ENCODE data around the gene OST4.
"Not testable (repeated sequence)": the region's sequence is repeated elsewhere in the genome, so short reads cannot be mapped to it uniquely, and the experiment has no call there.

Gene OST4

DNA sequence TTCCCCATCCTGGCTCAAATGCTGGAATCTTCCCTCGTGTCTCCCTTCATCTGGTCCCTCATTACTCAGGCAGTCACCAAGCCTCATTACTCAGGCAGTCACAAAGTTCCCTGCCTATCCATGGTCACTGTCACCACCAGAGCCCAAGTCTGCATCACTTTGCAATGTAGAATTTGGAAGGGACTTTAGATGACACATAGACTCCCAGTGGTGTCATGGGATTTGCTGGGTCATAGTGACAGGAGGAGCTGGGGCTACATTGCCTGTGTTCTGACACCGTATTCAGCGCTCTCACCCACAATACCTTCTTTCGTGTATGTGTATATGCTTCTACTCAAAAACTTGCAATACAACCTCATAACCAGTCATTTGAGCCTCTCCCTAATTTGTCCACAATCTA is 4.9 kb upstream of the OST4 start:
- Histone ChIP-seq H3K27me3 (ENCODE audit: insufficient read depth, low read length, poor library complexity, severe bottlenecking) (no peaks in the 10 kb centered on the region), H3F3A (ENCODE audit: low read depth) (no peaks in the 10 kb centered on the region), H3K9me2 (replicated peaks; ENCODE audit: low read depth, low read length) (no peaks in the 10 kb centered on the region), H3K79me2 (ENCODE audit: insufficient read depth, low read length) (peaks cover 1% of the 10 kb centered on the region; the same call in 1 of the 2 replicates), H3K4me3 (ENCODE audit: low read length, poor library complexity, severe bottlenecking) (no peak overlapping the region), H3K9ac (ENCODE audit: low read depth, low read length, poor library complexity, severe bottlenecking) (no peak overlapping the region), H3K36me3 (ENCODE audit: insufficient read depth, low read length) (no peaks in the 10 kb centered on the region), H4K20me1 (ENCODE audit: insufficient read depth, low read length, poor library complexity, severe bottlenecking) (no peaks in the 10 kb centered on the region), H3K4me2 (ENCODE audit: low read depth, low read length, poor library complexity, severe bottlenecking) (no peak overlapping the region), H3K9me3 (ENCODE audit: insufficient read depth, low read depth, low read length) (no peaks in the 10 kb centered on the region), H3K4me1 (ENCODE audit: insufficient read depth, low read length, poor library complexity, severe bottlenecking) (peaks cover 37% of the 10 kb centered on the region), H2AFZ (ENCODE audit: low read length) (no peak overlapping the region)
- TF ChIP-seq, protein P1, sequence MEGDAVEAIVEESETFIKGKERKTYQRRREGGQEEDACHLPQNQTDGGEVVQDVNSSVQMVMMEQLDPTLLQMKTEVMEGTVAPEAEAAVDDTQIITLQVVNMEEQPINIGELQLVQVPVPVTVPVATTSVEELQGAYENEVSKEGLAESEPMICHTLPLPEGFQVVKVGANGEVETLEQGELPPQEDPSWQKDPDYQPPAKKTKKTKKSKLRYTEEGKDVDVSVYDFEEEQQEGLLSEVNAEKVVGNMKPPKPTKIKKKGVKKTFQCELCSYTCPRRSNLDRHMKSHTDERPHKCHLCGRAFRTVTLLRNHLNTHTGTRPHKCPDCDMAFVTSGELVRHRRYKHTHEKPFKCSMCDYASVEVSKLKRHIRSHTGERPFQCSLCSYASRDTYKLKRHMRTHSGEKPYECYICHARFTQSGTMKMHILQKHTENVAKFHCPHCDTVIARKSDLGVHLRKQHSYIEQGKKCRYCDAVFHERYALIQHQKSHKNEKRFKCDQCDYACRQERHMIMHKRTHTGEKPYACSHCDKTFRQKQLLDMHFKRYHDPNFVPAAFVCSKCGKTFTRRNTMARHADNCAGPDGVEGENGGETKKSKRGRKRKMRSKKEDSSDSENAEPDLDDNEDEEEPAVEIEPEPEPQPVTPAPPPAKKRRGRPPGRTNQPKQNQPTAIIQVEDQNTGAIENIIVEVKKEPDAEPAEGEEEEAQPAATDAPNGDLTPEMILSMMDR (conservative IDR thresholded peaks at IDR 0.05; ENCODE audit: low read length), result no peak
- TF ChIP-seq EZH2phosphoT487 (IDR thresholded peaks at IDR 0.05; ENCODE audit: borderline replicate concordance), result no peak

DNA sequence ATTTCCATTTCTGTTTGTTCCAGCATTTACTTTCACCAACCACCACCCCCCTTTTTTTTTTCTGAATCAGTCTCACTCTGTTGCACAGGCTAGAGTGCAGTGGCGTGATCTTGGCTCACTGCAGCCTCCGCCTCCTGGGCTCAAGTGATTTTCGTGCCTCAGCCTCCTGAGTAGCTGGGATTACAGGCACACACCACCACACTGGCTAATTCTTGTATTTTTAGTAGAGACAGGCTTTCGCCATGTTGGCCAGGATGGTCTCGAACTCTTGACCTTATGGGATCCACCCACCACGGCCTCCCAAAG is 4.1 kb upstream of the OST4 start:
- Histone ChIP-seq H3K4me2 (ENCODE audit: low read depth, low read length, poor library complexity, severe bottlenecking) (peak overlapping the region; percentile 69), H3K4me3 (ENCODE audit: low read length, poor library complexity, severe bottlenecking) (peak overlapping the region; percentile 55), H3K9ac (ENCODE audit: low read depth, low read length, poor library complexity, severe bottlenecking) (peak overlapping the region; percentile 37), H3K4me1 (ENCODE audit: insufficient read depth, low read length, poor library complexity, severe bottlenecking) (peaks cover 32% of the 10 kb centered on the region), H2AFZ (ENCODE audit: low read length) (peak overlapping the region; percentile 16; the same call in 1 of the 2 replicates)
- not testable (repeated sequence) for H3K9me3 ChIP-seq (ENCODE audit: insufficient read depth, low read depth, low read length); H3K36me3 ChIP-seq (ENCODE audit: insufficient read depth, low read length); H4K20me1 ChIP-seq (ENCODE audit: insufficient read depth, low read length, poor library complexity, severe bottlenecking); H3K27me3 ChIP-seq (ENCODE audit: insufficient read depth, low read length, poor library complexity, severe bottlenecking); H3F3A ChIP-seq (ENCODE audit: low read depth); H3K9me2 ChIP-seq (replicated peaks; ENCODE audit: low read depth, low read length); H3K79me2 ChIP-seq (ENCODE audit: insufficient read depth, low read length)

DNA sequence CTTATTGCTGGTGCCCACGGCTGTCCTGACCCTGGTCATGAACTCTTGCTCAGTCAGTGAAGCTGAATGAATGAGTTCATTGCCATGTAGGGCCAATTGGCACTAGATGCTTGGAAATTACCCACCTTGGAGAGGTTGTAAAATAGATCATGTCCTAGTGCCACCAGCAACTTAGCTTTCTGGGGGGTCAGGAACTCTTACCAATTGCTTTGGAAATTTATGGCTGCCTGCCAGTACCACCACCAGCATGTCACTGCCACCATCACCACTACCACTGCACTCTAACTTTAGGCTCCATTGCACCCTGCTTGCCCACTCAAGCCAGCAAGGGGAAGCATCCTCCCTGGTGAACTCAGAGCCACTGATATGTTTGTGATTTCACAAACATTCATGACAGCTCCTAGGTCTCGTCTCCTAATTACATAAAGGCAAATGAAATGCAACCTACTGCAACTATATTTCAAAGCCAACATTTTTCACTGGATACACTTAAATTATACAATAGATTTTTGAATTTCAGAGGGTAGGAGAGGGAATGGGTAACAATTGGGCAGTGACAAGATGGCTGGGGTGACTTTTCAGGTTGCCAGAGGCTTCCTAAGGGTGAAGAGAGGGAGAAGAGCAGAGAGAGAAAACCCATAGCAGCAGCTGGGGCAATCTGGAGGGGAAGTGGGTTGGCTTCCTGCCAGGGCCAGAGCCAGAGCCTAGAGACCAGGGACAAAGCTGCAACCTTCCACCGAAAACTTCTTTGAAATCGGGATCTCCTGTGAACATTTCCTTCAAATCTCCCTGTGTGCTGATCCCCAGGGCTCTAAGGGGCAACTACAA is 3.5 kb upstream of the OST4 start:
- Histone ChIP-seq H3K9ac (ENCODE audit: low read depth, low read length, poor library complexity, severe bottlenecking) (peak overlapping the region; percentile 37), H3F3A (ENCODE audit: low read depth) (no peaks in the 10 kb centered on the region), H3K36me3 (ENCODE audit: insufficient read depth, low read length) (no peaks in the 10 kb centered on the region), H4K20me1 (ENCODE audit: insufficient read depth, low read length, poor library complexity, severe bottlenecking) (peaks cover 13% of the 10 kb centered on the region), H3K79me2 (ENCODE audit: insufficient read depth, low read length) (peaks cover 15% of the 10 kb centered on the region), H3K4me2 (ENCODE audit: low read depth, low read length, poor library complexity, severe bottlenecking) (peak overlapping the region; percentile 69), H3K27me3 (ENCODE audit: insufficient read depth, low read length, poor library complexity, severe bottlenecking) (no peaks in the 10 kb centered on the region), H3K9me2 (replicated peaks; ENCODE audit: low read depth, low read length) (no peaks in the 10 kb centered on the region), H3K4me1 (ENCODE audit: insufficient read depth, low read length, poor library complexity, severe bottlenecking) (peaks cover 36% of the 10 kb centered on the region), H3K4me3 (ENCODE audit: low read length, poor library complexity, severe bottlenecking) (peak overlapping the region; percentile 55), H3K9me3 (ENCODE audit: insufficient read depth, low read depth, low read length) (no peaks in the 10 kb centered on the region), H2AFZ (ENCODE audit: low read length) (peak overlapping the region; percentile 16; the same call in 1 of the 2 replicates)
- TF ChIP-seq, protein P1 (conservative IDR thresholded peaks at IDR 0.05; ENCODE audit: low read length), result no peak
- no peak for TF ChIP-seq EZH2phosphoT487 (IDR thresholded peaks at IDR 0.05; ENCODE audit: borderline replicate concordance)

DNA sequence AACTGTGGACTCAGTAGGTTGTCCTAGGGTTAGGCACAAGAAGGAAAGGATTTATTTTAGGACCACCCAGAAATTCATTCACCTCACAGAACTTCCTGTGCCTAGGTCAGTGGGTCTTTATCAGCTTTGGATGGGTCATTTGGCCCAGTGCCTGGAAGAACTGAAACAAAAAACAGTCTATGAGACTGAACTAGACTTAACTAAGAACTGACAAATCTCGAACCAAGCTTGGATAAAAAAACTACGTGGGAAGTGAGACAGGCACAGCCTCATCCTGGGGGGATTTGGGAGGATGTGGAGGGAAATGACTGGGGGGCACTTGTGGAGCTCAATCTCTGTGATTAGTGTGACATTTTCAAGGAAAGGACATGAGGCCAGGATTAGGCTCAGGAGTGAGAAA is 2.3 kb upstream of the OST4 start:
- Histone ChIP-seq H3K9me2 (replicated peaks; ENCODE audit: low read depth, low read length) (no peaks in the 10 kb centered on the region), H3K4me2 (ENCODE audit: low read depth, low read length, poor library complexity, severe bottlenecking) (no peak overlapping the region), H4K20me1 (ENCODE audit: insufficient read depth, low read length, poor library complexity, severe bottlenecking) (peaks cover 18% of the 10 kb centered on the region), H3K4me3 (ENCODE audit: low read length, poor library complexity, severe bottlenecking) (no peak overlapping the region), H3K27me3 (ENCODE audit: insufficient read depth, low read length, poor library complexity, severe bottlenecking) (no peaks in the 10 kb centered on the region), H3K36me3 (ENCODE audit: insufficient read depth, low read length) (no peaks in the 10 kb centered on the region), H3K9ac (ENCODE audit: low read depth, low read length, poor library complexity, severe bottlenecking) (no peak overlapping the region), H3K9me3 (ENCODE audit: insufficient read depth, low read depth, low read length) (no peaks in the 10 kb centered on the region), H2AFZ (ENCODE audit: low read length) (no peak overlapping the region), H3K4me1 (ENCODE audit: insufficient read depth, low read length, poor library complexity, severe bottlenecking) (peaks cover 48% of the 10 kb centered on the region), H3K79me2 (ENCODE audit: insufficient read depth, low read length) (peaks cover 27% of the 10 kb centered on the region), H3F3A (ENCODE audit: low read depth) (no peaks in the 10 kb centered on the region)
- TF ChIP-seq, protein P1 (conservative IDR thresholded peaks at IDR 0.05; ENCODE audit: low read length), result no peak
- no peak for TF ChIP-seq EZH2phosphoT487 (IDR thresholded peaks at IDR 0.05; ENCODE audit: borderline replicate concordance)

Data from Loucy (cell line).